Nucleus accumbens (tissue), 56 donors: Measurements from ENCODE around the gene MAP4K3.
"Not testable (repeated sequence)": the region's sequence is repeated elsewhere in the genome, so short reads cannot be mapped to it uniquely, and the experiment has no call there.

Experiments
- DNase-seq, 56 donors: peaks; one replicate each; lab custom pipeline; 2025; lab: John Stamatoyannopoulos, UW

Gene MAP4K3

GRCh38 chr2:39413063-39413737 lies 23.9 kb downstream of the MAP4K3 start:
- DNase-seq: no peak

GRCh38 chr2:39411181-39411944 lies 25.7 kb downstream of the MAP4K3 start:
- no peak for DNase-seq

- no peak for DNase-seq
These were observed 27.2 kb downstream of the MAP4K3 start for GRCh38 chr2:39409697-39410389.

- DNase-seq: no peak
These were observed 28.5 kb downstream of the MAP4K3 start for GRCh38 chr2:39408351-39409136.

GRCh38 chr2:39407516-39408296 lies 29.4 kb downstream of the MAP4K3 start:
- no peak for DNase-seq

GRCh38 chr2:39405364-39405763 lies 31.7 kb downstream of the MAP4K3 start:
- no peak for DNase-seq

GRCh38 chr2:39403311-39403710 lies 33.8 kb downstream of the MAP4K3 start:
- no peak for DNase-seq

- no peak for DNase-seq
These were observed 35.8 kb downstream of the MAP4K3 start for GRCh38 chr2:39401319-39401718.

GRCh38 chr2:39399570-39399969 lies 37.5 kb downstream of the MAP4K3 start:
- no peak for DNase-seq

- DNase-seq: no peak
These were observed 41.8 kb downstream of the MAP4K3 start for GRCh38 chr2:39395313-39395712.

GRCh38 chr2:39394516-39394961 lies 42.5 kb downstream of the MAP4K3 start:
- no peak for DNase-seq

GRCh38 chr2:39392672-39393071 lies 44.4 kb downstream of the MAP4K3 start:
- DNase-seq: no peak

GRCh38 chr2:39390216-39390615 lies 46.9 kb downstream of the MAP4K3 start:
- no peak for DNase-seq

GRCh38 chr2:39386064-39386463 lies 51.0 kb downstream of the MAP4K3 start:
- DNase-seq: no peak

- no peak for DNase-seq
These were observed 51.9 kb downstream of the MAP4K3 start for GRCh38 chr2:39385172-39385571.

GRCh38 chr2:39384071-39384470 lies 53.0 kb downstream of the MAP4K3 start:
- DNase-seq: not testable (repeated sequence)

GRCh38 chr2:39383146-39383545 lies 53.9 kb downstream of the MAP4K3 start:
- no peak for DNase-seq

- DNase-seq: no peak
These were observed 55.4 kb downstream of the MAP4K3 start for GRCh38 chr2:39381653-39382052.

GRCh38 chr2:39380525-39381150 lies 56.4 kb downstream of the MAP4K3 start:
- DNase-seq: no peak
